Naive thymus-derived CD4-positive, alpha-beta T cell (primary cell): ENCODE data around the gene FUCA2. TPM values are rescaled to one million over a fixed set of nuclear protein-coding genes. Genes with fewer than 3 reads are reported as not detected.

Source experiments
- ATAC-seq: fragments of 150-1000 bp; cut with Tn5 transposase; 2 replicates; pipeline ENCODE4 v1.10.0; 2021; ENCODE audit warnings: mild to moderate bottlenecking, moderate library complexity
- CTCF ChIA-PET: fragments of 350-600 bp; sonication (Branson Sonifier 250); formaldehyde crosslinking; loops from one replicate; lab custom pipeline; 2021; ENCODE audit warnings: antibody characterized with exemption; lab: Charles Lee
- POLR2A ChIA-PET: fragments of 350-600 bp; sonication (Branson Sonifier 250); formaldehyde crosslinking; loops from one replicate; lab custom pipeline; 2021; ENCODE audit warnings: antibody characterized with exemption, inconsistent platforms; lab: Charles Lee
- DNase-seq, 9 donors: peaks; one replicate each; pipeline versions ENCODE4 v3.0.0 to v3.0.0-alpha.2; 2020 to 2022; ENCODE audit warnings: mixed read lengths in 1 of 9
- H3K27ac ChIP-seq: one replicate; pipeline ENCODE4 v1.7.0; 2013; ENCODE audit warnings: mild to moderate bottlenecking, low read depth, low read length, moderate library complexity
- H3K27me3 ChIP-seq, 2 donors: one replicate each; pipeline ENCODE4 v1.7.0; 2013; ENCODE audit warnings: low read length in 2 of 2, mild to moderate bottlenecking in 2 of 2, moderate library complexity in 2 of 2; ENCODE audit not compliant: control insufficient read depth in 2 of 2, insufficient read depth in 2 of 2
- H3K36me3 ChIP-seq, 3 experiments: 1 replicate in 2 of 3; 2 replicates in 1 of 3; pipeline ENCODE4 v1.7.0; 2013; ENCODE audit warnings: low read length in 3 of 3, mild to moderate bottlenecking in 3 of 3, moderate library complexity in 1 of 3; ENCODE audit not compliant: insufficient read depth in 3 of 3, control insufficient read depth in 2 of 3
- H3K4me1 ChIP-seq, 2 donors: one replicate each; pipeline ENCODE4 v1.7.0; 2013; ENCODE audit warnings: low read length in 2 of 2, mild to moderate bottlenecking in 2 of 2, moderate library complexity in 1 of 2; ENCODE audit not compliant: control insufficient read depth in 2 of 2, insufficient read depth in 2 of 2
- H3K4me3 ChIP-seq: 2 replicates; pipeline ENCODE4 v1.7.0; 2013; ENCODE audit warnings: mild to moderate bottlenecking, low read length
- H3K9me3 ChIP-seq, 3 experiments: 1 replicate in 2 of 3; 2 replicates in 1 of 3; pipeline ENCODE4 v1.7.0; 2013; ENCODE audit warnings: low read length in 3 of 3; ENCODE audit not compliant: control insufficient read depth in 2 of 3
- H3K27ac Mint-ChIP-seq, 9 donors: one replicate each; pipeline ENCODE4 v1.8.0; 2020 to 2022; ENCODE audit warnings: mixed read lengths in 9 of 9, mild to moderate bottlenecking in 8 of 9, moderate library complexity in 5 of 9, inconsistent platforms in 2 of 9
- H3K27me3 Mint-ChIP-seq, 5 donors: one replicate each; pipeline ENCODE4 v1.8.0; 2021 to 2022; ENCODE audit warnings: mixed read lengths in 5 of 5, mild to moderate bottlenecking in 1 of 5
- H3K36me3 Mint-ChIP-seq, 5 donors: one replicate each; pipeline ENCODE4 v1.8.0; 2020 to 2022; ENCODE audit warnings: mixed read lengths in 5 of 5, mild to moderate bottlenecking in 3 of 5, inconsistent platforms in 1 of 5
- H3K4me1 Mint-ChIP-seq, 7 donors: one replicate each; pipeline ENCODE4 v1.8.0; 2020 to 2022; ENCODE audit warnings: mixed read lengths in 7 of 7, mild to moderate bottlenecking in 3 of 7, inconsistent platforms in 1 of 7
- H3K4me3 Mint-ChIP-seq, 10 donors: one replicate each; pipeline ENCODE4 v1.8.0; 2020 to 2022; ENCODE audit warnings: mild to moderate bottlenecking in 10 of 10, mixed read lengths in 10 of 10, moderate library complexity in 6 of 10, inconsistent platforms in 2 of 10
- H3K9me3 Mint-ChIP-seq, 11 donors: one replicate each; pipeline ENCODE4 v1.8.0; 2020 to 2022; ENCODE audit warnings: mixed read lengths in 11 of 11, mild to moderate bottlenecking in 4 of 11, inconsistent platforms in 1 of 11, moderate library complexity in 1 of 11
- intact Hi-C, 2 donors: fragments of 100-400 bp; cut with micrococcal nuclease; formaldehyde crosslinking; loops; one replicate each; pipeline ENCODE4 v1.15.1; 2023
- polyA plus RNA-seq, 2 donors: library from polyadenylated mRNA; unstranded; fragments of 300-500 nt; fragmentation: Illumina TruSeq; gene quantifications; one replicate each; pipeline ENCODE4 v1.2.3, GENCODE V29; 2021
- total RNA-seq, 6 experiments: library from RNA in 5 of 6; stranded (reverse) in 5 of 6; gene quantifications; 1 replicate in 5 of 6; 2 replicates in 1 of 6; pipeline ENCODE4 v1.2.3 and lab custom pipeline; 2021 to 2026

FUCA2 gene
- total and polyA plus RNA-seq, 7 experiments from 2014 or later: 4.4 to 14.9 (median 5.6) TPM

GRCh38 chr6:143539106-143539505, 27.6 kb upstream of the FUCA2 start:
- CTCF ChIA-PET: interaction anchor here (0.9 to 1.2 kb wide), 2 partner anchors 10 to 13 kb away, joined by 3 read pairs; no protein-coding TSS in a partner anchor
- Mint-ChIP-seq H3K27me3 (no peaks in the 10 kb centered on the region), H3K27ac (peak overlapping the region in 4 of 9 donors; percentile 33 to 76 (median 58)), H3K9me3 (no peaks in the 10 kb centered on the region), H3K4me1 (peaks cover 34 to 65% (median 53%) of the 10 kb centered on the region in 7 donors), H3K36me3 (peaks cover 0 to 6% (median 0%) of the 10 kb centered on the region in 5 donors), H3K4me3 (peak overlapping the region in 8 of 10 donors; percentile 20 to 88 (median 83))
- Histone ChIP-seq H3K27ac (no peak overlapping the region), H3K4me1 (peaks cover 34 to 47% of the 10 kb centered on the region in 2 donors), H3K9me3 (no peaks in the 10 kb centered on the region), H3K27me3 (no peaks in the 10 kb centered on the region), H3K4me3 (peak overlapping the region; percentile 74), H3K36me3 (no peaks in the 10 kb centered on the region)
- intact Hi-C loops: loop anchor here in 1 of 2 donors (10.0 kb wide), 1 partner anchor 594 kb away; the partner anchor contains the start of gene HIVEP2
- POLR2A ChIA-PET: interaction anchor here (1.2 to 2.5 kb wide), 2 partner anchors 14 to 88 kb away, joined by 4 to 6 read pairs; partner anchors contain the start of genes ADAT2 and PEX3
- ATAC-seq (no peak), DNase-seq (no peak)

- POLR2A ChIA-PET: interaction anchor here (1.2 to 2.5 kb wide), 3 partner anchors 8 to 88 kb away, joined by 4 to 6 read pairs (median 4); partner anchors contain the start of genes ADAT2 and PEX3
- Mint-ChIP-seq H3K4me3 (peak overlapping the region; percentile 81 to 88 (median 84)), H3K4me1 (peaks cover 30 to 59% (median 48%) of the 10 kb centered on the region in 7 donors)
These were observed 26.9 kb upstream of the FUCA2 start for GRCh38 chr6:143538374-143538773.

GRCh38 chr6:143536866-143537691, 25.6 kb upstream of the FUCA2 start:
- Mint-ChIP-seq H3K4me3 (peak overlapping the region; percentile 81 to 92 (median 84)), H3K36me3 (peaks cover 0 to 6% (median 0%) of the 10 kb centered on the region in 5 donors), H3K27me3 (no peaks in the 10 kb centered on the region), H3K9me3 (no peaks in the 10 kb centered on the region), H3K27ac (peak overlapping the region in 7 of 9 donors; percentile 59 to 89 (median 76)), H3K4me1 (peaks cover 17 to 47% (median 37%) of the 10 kb centered on the region in 7 donors)
- peak; percentile 83 for ATAC-seq
- peak; percentile 37 to 69 (median 57) for DNase-seq
- Histone ChIP-seq H3K27me3 (no peaks in the 10 kb centered on the region), H3K4me1 (peaks cover 27 to 28% of the 10 kb centered on the region in 2 donors), H3K4me3 (peak overlapping the region; percentile 74), H3K27ac (peak overlapping the region; percentile 60), H3K9me3 (no peaks in the 10 kb centered on the region), H3K36me3 (no peaks in the 10 kb centered on the region)
- ChIA-PET CTCF (interaction anchor here (0.6 to 1.6 kb wide), 4 partner anchors 10 to 477 kb away, joined by 3 to 5 read pairs (median 4); no protein-coding TSS in a partner anchor), POLR2A (interaction anchor here (2.0 to 2.5 kb wide), 2 partner anchors 9 to 86 kb away, joined by 4 to 6 read pairs; partner anchors contain the start of genes ADAT2 and PEX3)
- intact Hi-C loops: loop anchor here (1.0 to 10.0 kb wide), 11 partner anchors 8 to 614 kb away; partner anchors contain the start of genes ADAT2 (in 2 of the 2), FUCA2 (in 2 of the 2), PEX3 (in 2 of the 2) and HIVEP2 (in 1 of the 2)

More at GRCh38 chr6:143538374-143538773, 26.9 kb upstream of the FUCA2 start:
- H3K27ac ChIP-seq: no peak overlapping the region
- H3K4me1 ChIP-seq: peaks cover 34 to 40% of the 10 kb centered on the region in 2 donors
- peaks cover 0 to 6% (median 0%) of the 10 kb centered on the region in 5 donors for H3K36me3 Mint-ChIP-seq
- no peaks in the 10 kb centered on the region for H3K9me3 Mint-ChIP-seq
- no peak for DNase-seq
- no peaks in the 10 kb centered on the region for H3K27me3 Mint-ChIP-seq
- CTCF ChIA-PET: interaction anchor here (0.9 to 1.6 kb wide), 5 partner anchors 9 to 476 kb away, joined by 3 to 5 read pairs (median 3); no protein-coding TSS in a partner anchor
- no peaks in the 10 kb centered on the region for H3K27me3 ChIP-seq
- peak overlapping the region; percentile 74 for H3K4me3 ChIP-seq
- no peak for ATAC-seq
- peak overlapping the region in 8 of 9 donors; percentile 55 to 86 (median 74) for H3K27ac Mint-ChIP-seq
- H3K9me3 ChIP-seq: no peaks in the 10 kb centered on the region
- no peaks in the 10 kb centered on the region for H3K36me3 ChIP-seq
- intact Hi-C loops: loop anchor here in 1 of 2 donors (10.0 kb wide), 1 partner anchor 594 kb away; the partner anchor contains the start of gene HIVEP2

GRCh38 chr6:143536461-143536865, 24.9 kb upstream of the FUCA2 start:
- Histone ChIP-seq H3K4me1 (peaks cover 25 to 28% of the 10 kb centered on the region in 2 donors), H3K27me3 (no peaks in the 10 kb centered on the region), H3K27ac (peak overlapping the region; percentile 54), H3K36me3 (no peaks in the 10 kb centered on the region), H3K9me3 (no peaks in the 10 kb centered on the region), H3K4me3 (peak overlapping the region; percentile 64)
- H3K36me3 Mint-ChIP-seq: peaks cover 0 to 6% (median 0%) of the 10 kb centered on the region in 5 donors
- no peaks in the 10 kb centered on the region for H3K9me3 Mint-ChIP-seq
- H3K4me3 Mint-ChIP-seq: peak overlapping the region; percentile 72 to 92 (median 82)
- intact Hi-C loops: loop anchor here (1.0 to 10.0 kb wide), 8 partner anchors 8 to 614 kb away; partner anchors contain the start of genes ADAT2 (in 1 of the 2), FUCA2 (in 1 of the 2), HIVEP2 (in 1 of the 2) and LTV1 (in 1 of the 2)
- peaks cover 17 to 43% (median 37%) of the 10 kb centered on the region in 7 donors for H3K4me1 Mint-ChIP-seq
- ATAC-seq (peak; percentile 73), DNase-seq (peak in 6 of 9 donors; percentile 27 to 46 (median 40))
- H3K27me3 Mint-ChIP-seq: no peaks in the 10 kb centered on the region
- peak overlapping the region in 8 of 9 donors; percentile 46 to 84 (median 66) for H3K27ac Mint-ChIP-seq
- POLR2A ChIA-PET: interaction anchor here (0.8 to 1.3 kb wide), 2 partner anchors 9 to 20 kb away, joined by 3 to 6 read pairs; no protein-coding TSS in a partner anchor
- CTCF ChIA-PET: no interaction called here

GRCh38 chr6:143535189-143535614, 23.7 kb upstream of the FUCA2 start:
- H3K27me3 Mint-ChIP-seq: no peaks in the 10 kb centered on the region
- Histone ChIP-seq H3K9me3 (no peaks in the 10 kb centered on the region), H3K36me3 (no peaks in the 10 kb centered on the region), H3K4me3 (no peak overlapping the region), H3K27me3 (no peaks in the 10 kb centered on the region), H3K4me1 (peaks cover 16 to 28% of the 10 kb centered on the region in 2 donors), H3K27ac (no peak overlapping the region)
- H3K36me3 Mint-ChIP-seq: peaks cover 0 to 3% (median 0%) of the 10 kb centered on the region in 5 donors
- DNase-seq (no peak), ATAC-seq (no peak)
- H3K9me3 Mint-ChIP-seq: no peaks in the 10 kb centered on the region
- no peak overlapping the region for H3K27ac Mint-ChIP-seq
- POLR2A ChIA-PET: interaction anchor here (0.7 to 1.3 kb wide), 2 partner anchors 10 to 29 kb away, joined by 3 to 6 read pairs; no protein-coding TSS in a partner anchor
- CTCF ChIA-PET: no interaction called here
- H3K4me3 Mint-ChIP-seq: peak overlapping the region in 2 of 10 donors; percentile 22 to 84
- peaks cover 12 to 35% (median 32%) of the 10 kb centered on the region in 7 donors for H3K4me1 Mint-ChIP-seq
- intact Hi-C loops: loop anchor here in 1 of 2 donors (10.0 kb wide), 1 partner anchor 590 kb away; the partner anchor contains the start of gene HIVEP2
